ENCODE data around the gene RPL11. TPM values are rescaled to one million over a fixed set of nuclear protein-coding genes. Genes with fewer than 3 reads are reported as not detected.
A peak's percentile ranks its signal among the peaks of the same experiment; 100 is the strongest.

The RPL11 gene
- total RNA-seq, 4 donors from 2014 or later: 302 to 593 (median 504) TPM

- in situ Hi-C loops (cut with MboI; ENCODE audit: low sequenced_read_pairs in 4 of 4): no loop called here
- DNase-seq: peak; percentile 72 to 85
- peak overlapping the region; percentile 60 to 79 (median 64) for H3K27ac ChIP-seq
Observed at GRCh38 chr1:23719162-23719820, 27.7 kb downstream of the RPL11 start.

GRCh38 chr1:23720256-23720995 is 28.8 kb downstream of the RPL11 start:
- in situ Hi-C loops (cut with MboI; ENCODE audit: low sequenced_read_pairs in 4 of 4) (no loop called here), intact Hi-C loops (cut with DNase I; ENCODE audit: low total_unique reads) (no loop called here)
- no peak overlapping the region for H3K4me3 ChIP-seq

More at GRCh38 chr1:23719162-23719820, 27.7 kb downstream of the RPL11 start:
- H3K4me1 ChIP-seq: peaks cover 6% of the 10 kb centered on the region in 2 donors
- H3K9me3 ChIP-seq: no peaks in the 10 kb centered on the region
- no peak overlapping the region for H3K4me3 ChIP-seq
- H3K36me3 ChIP-seq: no peaks in the 10 kb centered on the region
- intact Hi-C loops (cut with DNase I; ENCODE audit: low total_unique reads): no loop called here
- peak; percentile 97 to 99 for ATAC-seq
- TF ChIP-seq CTCF (IDR thresholded peaks at IDR 0.05 in 4 of 5, conservative IDR thresholded peaks at IDR 0.05 in 1 of 5): no peak
- no peaks in the 10 kb centered on the region for H3K27me3 ChIP-seq

GRCh38 chr1:23722652-23723051 is 31.0 kb downstream of the RPL11 start:
- Histone ChIP-seq H3K4me3 (no peak overlapping the region), H3K9me3 (no peaks in the 10 kb centered on the region), H3K27me3 (no peaks in the 10 kb centered on the region), H3K4me1 (peaks cover 6% of the 10 kb centered on the region in 2 donors), H3K36me3 (no peaks in the 10 kb centered on the region), H3K27ac (no peak overlapping the region)
- ATAC-seq (no peak), DNase-seq (no peak)
- TF ChIP-seq POLR2A (IDR thresholded peaks at IDR 0.05) (no peak), CTCF (IDR thresholded peaks at IDR 0.05 in 4 of 5, conservative IDR thresholded peaks at IDR 0.05 in 1 of 5) (no peak)
- in situ Hi-C loops (cut with MboI; ENCODE audit: low sequenced_read_pairs in 4 of 4): no loop called here
- intact Hi-C loops (cut with DNase I; ENCODE audit: low total_unique reads): no loop called here

More at GRCh38 chr1:23720256-23720995, 28.8 kb downstream of the RPL11 start:
- H3K36me3 ChIP-seq: no peaks in the 10 kb centered on the region
- H3K27ac ChIP-seq: peak overlapping the region in 1 of 4 donors; percentile 79
- H3K27me3 ChIP-seq: no peaks in the 10 kb centered on the region
- ATAC-seq (no peak), DNase-seq (no peak)
- H3K4me1 ChIP-seq: peaks cover 6% of the 10 kb centered on the region in 2 donors
- TF ChIP-seq CTCF (IDR thresholded peaks at IDR 0.05 in 4 of 5, conservative IDR thresholded peaks at IDR 0.05 in 1 of 5) (no peak), POLR2A (IDR thresholded peaks at IDR 0.05) (no peak)
- H3K9me3 ChIP-seq: no peaks in the 10 kb centered on the region

- ATAC-seq (no peak), DNase-seq (no peak)
- H3K27ac ChIP-seq: no peak overlapping the region
- no peaks in the 10 kb centered on the region for H3K36me3 ChIP-seq
- H3K27me3 ChIP-seq: no peaks in the 10 kb centered on the region
- TF ChIP-seq POLR2A (IDR thresholded peaks at IDR 0.05) (no peak), CTCF (IDR thresholded peaks at IDR 0.05 in 4 of 5, conservative IDR thresholded peaks at IDR 0.05 in 1 of 5) (no peak)
- no peak overlapping the region for H3K4me3 ChIP-seq
- intact Hi-C loops (cut with DNase I; ENCODE audit: low total_unique reads) (no loop called here), in situ Hi-C loops (cut with MboI; ENCODE audit: low sequenced_read_pairs in 4 of 4) (no loop called here)
- H3K9me3 ChIP-seq: no peaks in the 10 kb centered on the region
- no peaks in the 10 kb centered on the region for H3K4me1 ChIP-seq
Observed at GRCh38 chr1:23726686-23727085, 35.1 kb downstream of the RPL11 start.

All from gastrocnemius medialis (tissue), 4 donors.